Suprapubic skin (tissue), 4 donors: ENCODE data around the gene SIRT7. TPM values are rescaled to one million over a fixed set of nuclear protein-coding genes. Genes with fewer than 3 reads are reported as not detected.
"Not testable (repeated sequence)": the region's sequence is repeated elsewhere in the genome, so short reads cannot be mapped to it uniquely, and the experiment has no call there.

Experiments
- DNase-seq, 2 donors: peaks; one replicate each; pipeline ENCODE4 v3.0.0-alpha.2; 2019; ENCODE audit warnings: low spot score in 2 of 2
- H3K27ac ChIP-seq: fragments of 200-600 bp; sonication (generic); one replicate; pipeline ENCODE4 v1.5.1; 2019
- H3K27me3 ChIP-seq: fragments of 200-600 bp; sonication (generic); one replicate; pipeline ENCODE4 v1.5.1; 2019
- H3K36me3 ChIP-seq: fragments of 200-600 bp; sonication (generic); one replicate; pipeline ENCODE4 v1.5.1; 2019
- H3K4me1 ChIP-seq: fragments of 200-600 bp; sonication (generic); one replicate; pipeline ENCODE4 v1.5.1; 2019
- H3K4me3 ChIP-seq: fragments of 200-600 bp; sonication (generic); one replicate; pipeline ENCODE4 v1.5.1; 2019; ENCODE audit warnings: mild to moderate bottlenecking
- H3K9me3 ChIP-seq: fragments of 200-600 bp; sonication (generic); one replicate; pipeline ENCODE4 v1.5.1; 2019
- CTCF ChIP-seq, 2 donors: fragments of 200-600 bp in 1 of 2; fragments of 450-650 bp in 1 of 2; sonication (generic) in 1 of 2; IDR thresholded peaks; one replicate each; pipeline ENCODE4 v1.5.1; 2016 to 2019; ENCODE audit warnings: antibody characterized with exemption in 2 of 2, mild to moderate bottlenecking in 1 of 2, moderate library complexity in 1 of 2
- EP300 ChIP-seq: sonication (generic); formaldehyde crosslinking; IDR thresholded peaks from one replicate; pipeline ENCODE4 v1.6.1; 2017; ENCODE audit warnings: antibody characterized with exemption
- POLR2A ChIP-seq, 2 donors: fragments of 450-650 bp; IDR thresholded peaks; one replicate each; pipeline ENCODE4 v1.6.1; 2017; ENCODE audit warnings: antibody characterized with exemption in 2 of 2, mild to moderate bottlenecking in 2 of 2, moderate library complexity in 2 of 2
- POLR2AphosphoS5 ChIP-seq, 3 donors: sonication (generic); formaldehyde crosslinking; IDR thresholded peaks; one replicate each; pipeline ENCODE4 v1.6.1; 2017; ENCODE audit warnings: antibody characterized with exemption in 3 of 3
- WGBS: methylation state at CpG from one replicate; pipeline ENCODE4 v1.1.5; 2018; 5-methylcytosine and 5-hydroxymethylcytosine counted together
- total RNA-seq, 4 donors: library from RNA; depleted of rRNA; stranded (reverse); fragments of >200 nt; gene quantifications; one replicate each; pipeline ENCODE4 v1.1.0, GENCODE V29; 2016

The SIRT7 gene
- total RNA-seq, 4 donors from 2014 or later: 30.7 to 52.4 (median 38.9) TPM

GRCh38 chr17:81955756-81956544 lies 38.0 kb upstream of the SIRT7 start:
- TF ChIP-seq POLR2AphosphoS5 (IDR thresholded peaks at IDR 0.05): no peak
- no peak for TF ChIP-seq CTCF (IDR thresholded peaks at IDR 0.05)
- no peak for TF ChIP-seq POLR2A (IDR thresholded peaks at IDR 0.05)
- TF ChIP-seq EP300: no peak
- H3K27me3 ChIP-seq: peaks cover 40% of the 10 kb centered on the region
- 84% methylated on average over 11 of the region's 13 CpGs for WGBS
- no peak for DNase-seq
- no peaks in the 10 kb centered on the region for H3K9me3 ChIP-seq
- H3K36me3 ChIP-seq: no peaks in the 10 kb centered on the region
- H3K4me1 ChIP-seq: peaks cover 19% of the 10 kb centered on the region
- no peak overlapping the region for H3K4me3 ChIP-seq
- no peak overlapping the region for H3K27ac ChIP-seq

- no peak for TF ChIP-seq EP300
- TF ChIP-seq POLR2A (IDR thresholded peaks at IDR 0.05): no peak
- no peak for TF ChIP-seq POLR2AphosphoS5 (IDR thresholded peaks at IDR 0.05)
- no peak for DNase-seq
- 94% methylated on average over 26 of the region's 26 CpGs for WGBS
These were observed 37.2 kb upstream of the SIRT7 start for GRCh38 chr17:81955058-81955681.

GRCh38 chr17:81954131-81955057 lies 36.4 kb upstream of the SIRT7 start:
- peaks cover 4% of the 10 kb centered on the region for H3K4me1 ChIP-seq
- TF ChIP-seq POLR2AphosphoS5 (IDR thresholded peaks at IDR 0.05): no peak
- TF ChIP-seq POLR2A (IDR thresholded peaks at IDR 0.05): no peak
- no peak for TF ChIP-seq CTCF (IDR thresholded peaks at IDR 0.05)
- no peak for TF ChIP-seq EP300
- no peaks in the 10 kb centered on the region for H3K9me3 ChIP-seq
- no peaks in the 10 kb centered on the region for H3K36me3 ChIP-seq
- WGBS: 88% methylated on average over 19 of the region's 19 CpGs
- H3K27me3 ChIP-seq: peaks cover 24% of the 10 kb centered on the region
- no peak for DNase-seq
- no peak overlapping the region for H3K4me3 ChIP-seq
- H3K27ac ChIP-seq: no peak overlapping the region

More at GRCh38 chr17:81955058-81955681, 37.2 kb upstream of the SIRT7 start:
- Histone ChIP-seq H3K36me3 (no peaks in the 10 kb centered on the region), H3K4me1 (peaks cover 12% of the 10 kb centered on the region), H3K4me3 (no peak overlapping the region), H3K27me3 (peaks cover 32% of the 10 kb centered on the region), H3K27ac (no peak overlapping the region), H3K9me3 (no peaks in the 10 kb centered on the region)

- not testable (repeated sequence) for H3K9me3 ChIP-seq, H3K27ac ChIP-seq, H3K4me1 ChIP-seq, H3K36me3 ChIP-seq, DNase-seq, H3K4me3 ChIP-seq
- 79% methylated on average over 5 of the region's 5 CpGs for WGBS
- H3K27me3 ChIP-seq: peaks cover 15% of the 10 kb centered on the region
These were observed 35.5 kb upstream of the SIRT7 start for GRCh38 chr17:81953443-81953842.

- Histone ChIP-seq H3K27me3 (peaks cover 8% of the 10 kb centered on the region), H3K4me1 (no peaks in the 10 kb centered on the region), H3K27ac (no peak overlapping the region), H3K4me3 (no peak overlapping the region), H3K9me3 (no peaks in the 10 kb centered on the region), H3K36me3 (no peaks in the 10 kb centered on the region)
- no peak for TF ChIP-seq POLR2A (IDR thresholded peaks at IDR 0.05)
- no peak for TF ChIP-seq POLR2AphosphoS5 (IDR thresholded peaks at IDR 0.05)
- no peak for TF ChIP-seq CTCF (IDR thresholded peaks at IDR 0.05)
- no peak for TF ChIP-seq EP300
- DNase-seq: no peak
- 60% methylated on average over 9 of the region's 16 CpGs for WGBS
These were observed 34.8 kb upstream of the SIRT7 start for GRCh38 chr17:81952792-81953228.
